Measurements from ENCODE around the gene KCND2. TPM values are rescaled to one million over a fixed set of nuclear protein-coding genes. Genes with fewer than 3 reads are reported as not detected.

KCND2 gene
- total RNA-seq, 1 experiment from 2014 or later = not detected

DNA sequence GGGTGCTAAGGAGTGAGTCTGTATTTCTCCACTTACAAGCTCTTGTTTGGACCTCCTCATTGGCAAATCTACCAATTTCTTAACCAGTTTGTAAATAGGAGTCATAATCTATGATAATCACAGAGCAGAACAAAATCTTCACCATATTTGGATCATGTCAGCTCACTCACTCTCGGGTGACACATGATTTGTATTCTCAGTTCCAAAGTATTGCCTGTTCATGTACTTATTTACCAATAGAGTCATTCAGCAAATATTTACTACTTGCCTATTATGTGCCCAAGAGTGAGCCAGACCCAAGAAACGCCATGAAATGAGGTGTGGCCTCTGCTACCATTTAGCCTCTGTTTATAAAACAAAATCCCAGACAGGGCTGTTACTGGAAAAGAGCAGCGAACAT lies 470.2 kb downstream of the KCND2 start:
- intact Hi-C loops (cut with micrococcal nuclease; ENCODE audit: unreplicated experiment) = no loop called here
- Mint-ChIP-seq H3K4me3 (ENCODE audit: unreplicated experiment) (no peak overlapping the region), H3K27ac (ENCODE audit: unreplicated experiment) (no peak overlapping the region), H3K4me1 (ENCODE audit: low read depth, unreplicated experiment) (no peaks in the 10 kb centered on the region), H3K9me3 (ENCODE audit: unreplicated experiment) (no peaks in the 10 kb centered on the region), H3K27me3 (ENCODE audit: insufficient read depth, unreplicated experiment) (peaks cover 10% of the 10 kb centered on the region), H3K36me3 (ENCODE audit: insufficient read depth, unreplicated experiment) (no peaks in the 10 kb centered on the region)
- DNase-seq = no peak
- H3K9me3 ChIP-seq = no peaks in the 10 kb centered on the region
- no peaks in the 10 kb centered on the region for H3K27me3 ChIP-seq (replicated peaks; ENCODE audit: control insufficient read depth, insufficient read depth, low read length)
- no TSS peak for BruUV-seq (replicated peaks)
- POLR2A ChIA-PET = no interaction called here
- CTCF ChIA-PET = no interaction called here
- TF ChIP-seq, protein P1, sequence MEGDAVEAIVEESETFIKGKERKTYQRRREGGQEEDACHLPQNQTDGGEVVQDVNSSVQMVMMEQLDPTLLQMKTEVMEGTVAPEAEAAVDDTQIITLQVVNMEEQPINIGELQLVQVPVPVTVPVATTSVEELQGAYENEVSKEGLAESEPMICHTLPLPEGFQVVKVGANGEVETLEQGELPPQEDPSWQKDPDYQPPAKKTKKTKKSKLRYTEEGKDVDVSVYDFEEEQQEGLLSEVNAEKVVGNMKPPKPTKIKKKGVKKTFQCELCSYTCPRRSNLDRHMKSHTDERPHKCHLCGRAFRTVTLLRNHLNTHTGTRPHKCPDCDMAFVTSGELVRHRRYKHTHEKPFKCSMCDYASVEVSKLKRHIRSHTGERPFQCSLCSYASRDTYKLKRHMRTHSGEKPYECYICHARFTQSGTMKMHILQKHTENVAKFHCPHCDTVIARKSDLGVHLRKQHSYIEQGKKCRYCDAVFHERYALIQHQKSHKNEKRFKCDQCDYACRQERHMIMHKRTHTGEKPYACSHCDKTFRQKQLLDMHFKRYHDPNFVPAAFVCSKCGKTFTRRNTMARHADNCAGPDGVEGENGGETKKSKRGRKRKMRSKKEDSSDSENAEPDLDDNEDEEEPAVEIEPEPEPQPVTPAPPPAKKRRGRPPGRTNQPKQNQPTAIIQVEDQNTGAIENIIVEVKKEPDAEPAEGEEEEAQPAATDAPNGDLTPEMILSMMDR (IDR thresholded peaks at IDR 0.05; ENCODE audit: insufficient read depth in 1 of 2, low read depth in 1 of 2, low read length in 1 of 2, severe bottlenecking in 1 of 2, unreplicated experiment in 1 of 2) = no peak
- H3K36me3 ChIP-seq (ENCODE audit: control insufficient read depth, insufficient read depth, low read length) = no peaks in the 10 kb centered on the region
- H3K4me3 ChIP-seq (ENCODE audit: low read depth, low read length) = no peak overlapping the region
- H3K4me1 ChIP-seq = no peaks in the 10 kb centered on the region

DNA sequence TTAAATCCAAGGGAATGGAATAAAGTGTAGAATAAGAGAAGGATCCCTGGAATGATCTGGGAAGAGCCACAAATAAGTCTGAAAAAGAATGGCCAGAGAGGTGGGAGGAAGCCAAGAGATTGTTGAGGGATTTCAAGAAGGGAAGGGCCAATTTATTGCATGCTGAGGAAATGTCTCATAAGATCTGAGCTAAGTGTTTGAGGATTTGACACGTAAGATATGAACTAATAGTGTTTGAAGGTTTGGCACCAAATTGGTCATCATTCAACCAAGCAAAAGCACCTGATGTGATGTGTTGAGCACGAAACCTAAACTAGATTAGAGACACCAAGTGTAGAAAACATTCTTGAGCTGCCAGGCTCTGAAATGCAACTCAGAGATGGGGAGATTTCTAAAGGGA lies 487.1 kb downstream of the KCND2 start:
- TF ChIP-seq, protein P1 (IDR thresholded peaks at IDR 0.05; ENCODE audit: insufficient read depth in 1 of 2, low read depth in 1 of 2, low read length in 1 of 2, severe bottlenecking in 1 of 2, unreplicated experiment in 1 of 2) = no peak
- Histone ChIP-seq H3K4me1 (peaks cover 7% of the 10 kb centered on the region; the same call in 1 of the 2 replicates), H3K4me3 (ENCODE audit: low read depth, low read length) (no peak overlapping the region), H3K27me3 (replicated peaks; ENCODE audit: control insufficient read depth, insufficient read depth, low read length) (no peaks in the 10 kb centered on the region), H3K36me3 (ENCODE audit: control insufficient read depth, insufficient read depth, low read length) (no peaks in the 10 kb centered on the region), H3K9me3 (no peaks in the 10 kb centered on the region)
- Mint-ChIP-seq H3K27ac (ENCODE audit: unreplicated experiment) (no peak overlapping the region), H3K27me3 (ENCODE audit: insufficient read depth, unreplicated experiment) (peaks cover 10% of the 10 kb centered on the region), H3K9me3 (ENCODE audit: unreplicated experiment) (no peaks in the 10 kb centered on the region), H3K36me3 (ENCODE audit: insufficient read depth, unreplicated experiment) (no peaks in the 10 kb centered on the region), H3K4me3 (ENCODE audit: unreplicated experiment) (no peak overlapping the region), H3K4me1 (ENCODE audit: low read depth, unreplicated experiment) (peaks cover 7% of the 10 kb centered on the region)
- BruUV-seq (replicated peaks) = no TSS peak
- intact Hi-C loops (cut with micrococcal nuclease; ENCODE audit: unreplicated experiment) = no loop called here
- DNase-seq = no peak
- POLR2A ChIA-PET = no interaction called here
- CTCF ChIA-PET = no interaction called here

DNA sequence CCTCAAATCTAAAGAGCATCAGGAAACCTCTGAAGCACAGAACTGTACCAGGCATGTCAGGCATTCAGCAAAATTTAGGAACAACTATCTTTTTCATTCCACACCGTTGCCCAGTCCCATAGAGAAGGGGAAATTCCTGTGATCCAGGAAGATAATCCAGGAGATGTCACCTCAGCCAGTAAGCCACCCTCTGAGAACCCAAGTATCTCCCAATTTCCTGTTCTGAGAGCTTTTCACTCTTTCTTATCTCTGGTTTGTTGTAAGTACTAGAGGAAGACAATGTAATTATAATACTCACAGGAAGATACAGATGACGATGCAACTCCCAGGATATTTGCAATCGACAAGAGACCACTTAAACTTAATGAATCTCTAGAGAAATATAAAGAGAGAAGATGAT lies 487.9 kb downstream of the KCND2 start:
- Histone ChIP-seq H3K27me3 (replicated peaks; ENCODE audit: control insufficient read depth, insufficient read depth, low read length) (no peaks in the 10 kb centered on the region), H3K4me1 (peaks cover 7% of the 10 kb centered on the region; the same call in 1 of the 2 replicates), H3K9me3 (no peaks in the 10 kb centered on the region), H3K4me3 (ENCODE audit: low read depth, low read length) (no peak overlapping the region), H3K36me3 (ENCODE audit: control insufficient read depth, insufficient read depth, low read length) (no peaks in the 10 kb centered on the region)
- Mint-ChIP-seq H3K4me3 (ENCODE audit: unreplicated experiment) (no peak overlapping the region), H3K9me3 (ENCODE audit: unreplicated experiment) (no peaks in the 10 kb centered on the region), H3K4me1 (ENCODE audit: low read depth, unreplicated experiment) (peaks cover 7% of the 10 kb centered on the region), H3K27ac (ENCODE audit: unreplicated experiment) (no peak overlapping the region), H3K36me3 (ENCODE audit: insufficient read depth, unreplicated experiment) (no peaks in the 10 kb centered on the region), H3K27me3 (ENCODE audit: insufficient read depth, unreplicated experiment) (peaks cover 14% of the 10 kb centered on the region)
- BruUV-seq (replicated peaks) = no TSS peak
- DNase-seq = no peak
- TF ChIP-seq, protein P1 (IDR thresholded peaks at IDR 0.05; ENCODE audit: insufficient read depth in 1 of 2, low read depth in 1 of 2, low read length in 1 of 2, severe bottlenecking in 1 of 2, unreplicated experiment in 1 of 2) = no peak
- ChIA-PET POLR2A (no interaction called here), CTCF (no interaction called here)
- intact Hi-C loops (cut with micrococcal nuclease; ENCODE audit: unreplicated experiment) = no loop called here
